ENCODE measurements around the gene RHEBL1.
A peak's percentile ranks its signal among the peaks of the same experiment; 100 is the strongest.
"Not testable (repeated sequence)": the region's sequence is repeated elsewhere in the genome, so short reads cannot be mapped to it uniquely, and the experiment has no call there.

RHEBL1 gene

DNA sequence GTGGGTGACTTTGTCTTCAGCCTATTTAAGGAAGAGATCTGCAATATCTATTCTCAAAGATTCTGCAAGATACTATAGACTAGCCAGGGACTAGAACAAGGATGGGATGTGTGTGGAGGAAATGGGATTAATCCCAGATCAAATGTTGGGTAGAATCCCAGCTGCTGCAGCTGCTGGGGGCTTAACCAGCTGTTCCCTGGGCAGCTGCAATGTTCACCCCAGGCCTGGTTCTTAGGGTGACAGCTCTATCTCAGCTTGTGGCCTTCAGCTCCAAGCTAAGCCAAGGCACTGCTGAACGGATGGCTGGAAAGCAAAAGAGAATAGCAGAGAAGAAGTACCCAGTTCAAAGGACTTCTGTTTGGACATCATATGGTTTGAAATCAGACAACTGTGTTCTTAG lies 10.0 kb upstream of the RHEBL1 start:
- TF ChIP-seq, protein P1, sequence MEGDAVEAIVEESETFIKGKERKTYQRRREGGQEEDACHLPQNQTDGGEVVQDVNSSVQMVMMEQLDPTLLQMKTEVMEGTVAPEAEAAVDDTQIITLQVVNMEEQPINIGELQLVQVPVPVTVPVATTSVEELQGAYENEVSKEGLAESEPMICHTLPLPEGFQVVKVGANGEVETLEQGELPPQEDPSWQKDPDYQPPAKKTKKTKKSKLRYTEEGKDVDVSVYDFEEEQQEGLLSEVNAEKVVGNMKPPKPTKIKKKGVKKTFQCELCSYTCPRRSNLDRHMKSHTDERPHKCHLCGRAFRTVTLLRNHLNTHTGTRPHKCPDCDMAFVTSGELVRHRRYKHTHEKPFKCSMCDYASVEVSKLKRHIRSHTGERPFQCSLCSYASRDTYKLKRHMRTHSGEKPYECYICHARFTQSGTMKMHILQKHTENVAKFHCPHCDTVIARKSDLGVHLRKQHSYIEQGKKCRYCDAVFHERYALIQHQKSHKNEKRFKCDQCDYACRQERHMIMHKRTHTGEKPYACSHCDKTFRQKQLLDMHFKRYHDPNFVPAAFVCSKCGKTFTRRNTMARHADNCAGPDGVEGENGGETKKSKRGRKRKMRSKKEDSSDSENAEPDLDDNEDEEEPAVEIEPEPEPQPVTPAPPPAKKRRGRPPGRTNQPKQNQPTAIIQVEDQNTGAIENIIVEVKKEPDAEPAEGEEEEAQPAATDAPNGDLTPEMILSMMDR (IDR thresholded peaks at IDR 0.05; ENCODE audit: low read depth, low read length, missing control alignments), result no peak
- in situ Hi-C loops (cut with HindIII; ENCODE audit: low sequenced_read_pairs), result no loop called here
- DNase-seq (ENCODE audit: low read depth), result no peak
- H3K4me3 ChIP-seq (ENCODE audit: low read depth, low read length), result no peak overlapping the region

DNA sequence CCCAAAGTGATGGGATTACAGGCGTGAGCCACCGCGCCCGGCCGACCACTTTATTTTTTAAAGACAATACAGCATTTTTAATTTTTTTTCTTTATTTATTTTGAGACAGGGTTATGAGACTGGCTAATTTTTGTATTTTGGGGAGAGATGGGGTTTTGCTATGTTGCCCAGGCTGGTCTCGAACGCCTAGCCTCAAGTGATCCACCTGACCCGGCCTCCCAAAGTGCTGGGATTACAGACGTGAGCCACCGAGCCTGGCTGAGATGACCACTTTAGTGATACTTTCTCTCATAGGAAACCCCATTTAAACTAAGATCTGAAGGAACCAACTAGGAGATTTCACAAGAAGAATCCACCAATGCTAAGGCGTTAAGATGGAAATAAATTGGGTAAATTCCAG lies 1.2 kb upstream of the RHEBL1 start:
- in situ Hi-C loops (cut with HindIII; ENCODE audit: low sequenced_read_pairs), result no loop called here
- TF ChIP-seq, protein P1 (IDR thresholded peaks at IDR 0.05; ENCODE audit: low read depth, low read length, missing control alignments), result no peak
- H3K4me3 ChIP-seq (ENCODE audit: low read depth, low read length), result no peak overlapping the region
- DNase-seq (ENCODE audit: low read depth), result no peak

DNA sequence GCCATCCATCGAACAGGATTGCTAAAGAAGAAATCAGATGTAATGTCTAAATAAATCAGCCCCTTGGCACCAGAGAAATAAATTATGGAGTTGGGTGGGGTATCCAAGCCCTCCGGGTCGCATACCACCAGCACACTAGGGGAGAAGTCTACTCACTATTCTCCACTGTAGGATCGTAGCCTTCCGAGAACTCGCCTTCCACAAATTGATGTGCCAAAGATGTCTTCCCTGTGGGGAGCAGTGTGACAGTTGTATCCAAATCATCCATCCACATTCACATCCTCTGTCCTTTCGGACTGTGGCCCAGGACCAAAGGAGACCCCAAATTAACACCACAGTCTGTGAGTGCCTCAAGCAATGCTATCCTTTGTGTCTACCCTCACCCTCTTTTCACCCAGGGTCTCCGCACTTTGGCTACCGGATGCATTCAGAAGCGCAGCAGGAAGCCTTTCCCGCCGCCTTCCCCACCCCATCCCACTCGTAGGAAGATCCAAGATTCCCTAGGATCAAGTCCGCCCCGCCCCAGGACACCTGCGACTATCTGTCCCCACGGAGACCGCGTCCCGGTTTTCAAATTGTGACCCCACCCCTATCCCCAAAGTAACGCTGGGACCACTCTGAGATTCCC lies 786 bp downstream of the RHEBL1 start:
- in situ Hi-C loops (cut with HindIII; ENCODE audit: low sequenced_read_pairs), result loop anchor here (10.0 kb wide), 2 partner anchors 136 to 166 kb away; no protein-coding TSS in a partner anchor
- H3K4me3 ChIP-seq (ENCODE audit: low read depth, low read length), result peak overlapping the region; percentile 71
- no peak for DNase-seq (ENCODE audit: low read depth)
- TF ChIP-seq, protein P1 (IDR thresholded peaks at IDR 0.05; ENCODE audit: low read depth, low read length, missing control alignments), result no peak

DNA sequence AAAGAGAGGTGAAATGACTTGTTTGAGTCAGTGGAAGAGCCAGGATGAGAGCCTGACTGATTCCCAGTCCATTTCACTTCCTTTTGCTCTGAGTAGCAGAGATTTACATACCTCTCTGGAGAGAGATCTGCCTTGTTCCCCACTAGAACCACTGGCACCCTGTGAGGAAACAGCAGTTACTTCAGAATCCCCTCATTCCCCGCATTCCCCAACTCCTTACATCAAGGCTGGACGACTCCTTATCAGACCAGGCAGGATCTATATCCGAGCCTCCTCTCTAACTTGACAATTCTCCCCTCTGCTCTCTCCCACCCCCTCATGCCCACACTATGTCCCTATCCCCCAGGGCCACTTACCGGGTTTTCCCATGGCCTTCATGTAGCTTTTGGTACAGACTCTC lies 3.7 kb downstream of the RHEBL1 start:
- TF ChIP-seq, protein P1 (IDR thresholded peaks at IDR 0.05; ENCODE audit: low read depth, low read length, missing control alignments), result no peak
- in situ Hi-C loops (cut with HindIII; ENCODE audit: low sequenced_read_pairs), result loop anchor here (10.0 kb wide), 2 partner anchors 139 to 169 kb away; no protein-coding TSS in a partner anchor
- no peak overlapping the region for H3K4me3 ChIP-seq (ENCODE audit: low read depth, low read length)
- DNase-seq (ENCODE audit: low read depth), result no peak

DNA sequence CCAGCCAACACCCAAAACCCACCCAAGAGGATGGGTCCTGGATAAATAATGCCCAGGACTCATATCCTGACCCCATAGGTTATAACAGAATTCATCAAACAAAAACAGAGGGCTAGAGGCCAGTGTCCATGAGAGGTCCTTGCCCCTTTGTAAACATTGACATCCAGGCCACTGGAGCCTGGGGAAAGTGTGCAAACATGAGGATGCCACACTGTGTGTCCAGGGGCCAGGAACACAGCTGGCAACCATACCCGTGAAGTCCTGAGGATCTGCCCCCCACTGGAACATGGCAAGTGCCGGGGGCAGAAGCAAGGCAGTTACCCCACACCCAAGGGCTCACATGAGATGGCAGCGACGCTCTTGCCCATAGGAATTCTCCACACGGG lies 5.0 kb downstream of the RHEBL1 start:
- no peak overlapping the region for H3K4me3 ChIP-seq (ENCODE audit: low read depth, low read length)
- TF ChIP-seq, protein P1 (IDR thresholded peaks at IDR 0.05; ENCODE audit: low read depth, low read length, missing control alignments), result no peak
- no peak for DNase-seq (ENCODE audit: low read depth)
- in situ Hi-C loops (cut with HindIII; ENCODE audit: low sequenced_read_pairs), result loop anchor here (10.0 kb wide), 2 partner anchors 140 to 170 kb away; no protein-coding TSS in a partner anchor

DNA sequence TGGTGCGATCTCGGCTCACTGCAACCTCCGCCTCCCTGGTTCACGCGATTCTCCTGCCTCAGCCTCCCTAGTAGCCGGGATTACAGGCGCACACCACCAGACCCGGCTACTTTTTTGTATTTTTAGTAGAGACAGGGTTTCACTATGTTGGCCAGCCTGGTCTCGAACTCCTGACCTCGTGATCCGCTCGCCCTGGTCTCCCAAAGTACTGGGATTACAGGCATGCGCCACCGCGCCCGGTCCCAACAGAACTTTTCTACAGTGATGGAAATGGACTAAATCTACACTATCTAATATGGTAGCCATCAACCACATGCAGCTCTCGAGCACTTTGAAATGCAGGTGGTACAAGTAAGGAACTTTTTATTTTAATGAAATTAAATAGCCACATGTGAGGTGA lies 7.9 kb downstream of the RHEBL1 start:
- not testable (repeated sequence) for DNase-seq (ENCODE audit: low read depth); H3K4me3 ChIP-seq (ENCODE audit: low read depth, low read length)
- in situ Hi-C loops (cut with HindIII; ENCODE audit: low sequenced_read_pairs), result loop anchor here (10.0 kb wide), 2 partner anchors 143 to 173 kb away; no protein-coding TSS in a partner anchor

DNA sequence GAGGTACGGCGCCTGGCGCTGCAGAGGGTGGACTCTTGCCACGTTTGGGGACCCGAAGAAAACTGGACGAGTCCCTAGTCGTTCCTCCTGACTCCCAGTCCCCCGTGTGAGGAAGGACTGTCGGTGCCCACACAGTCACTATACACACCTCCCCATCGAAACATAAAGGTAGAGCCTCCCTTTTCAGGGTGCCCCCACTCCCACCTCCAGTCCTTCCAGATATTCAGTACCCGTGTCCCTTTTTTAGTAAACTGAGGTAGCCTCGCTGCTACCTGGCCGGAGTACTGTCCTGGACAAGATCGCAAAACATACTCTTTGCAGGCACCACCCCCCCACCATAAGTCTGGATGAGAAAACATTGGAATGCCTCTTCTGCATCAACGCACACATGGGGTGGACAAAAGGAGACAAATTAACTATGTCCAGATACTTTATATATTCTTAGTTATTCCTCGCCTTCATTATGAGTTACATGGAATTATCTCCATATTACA lies 8.6 kb downstream of the RHEBL1 start:
- in situ Hi-C loops (cut with HindIII; ENCODE audit: low sequenced_read_pairs), result loop anchor here (10.0 kb wide), 2 partner anchors 144 to 174 kb away; no protein-coding TSS in a partner anchor
- no peak for DNase-seq (ENCODE audit: low read depth)
- peak overlapping the region; percentile 88 for H3K4me3 ChIP-seq (ENCODE audit: low read depth, low read length)
- TF ChIP-seq, protein P1 (IDR thresholded peaks at IDR 0.05; ENCODE audit: low read depth, low read length, missing control alignments), result no peak

Measured in astrocyte of the cerebellum (primary cell).